Fibroblast of gingiva (primary cell): ENCODE measurements around the gene SELENON.
"Not testable (repeated sequence)": the region's sequence is repeated elsewhere in the genome, so short reads cannot be mapped to it uniquely, and the experiment has no call there.

Experiments
- DNase-seq: peaks from one replicate; pipeline ENCODE4 v3.0.0-alpha.2; 2011; ENCODE audit warnings: low read depth

The SELENON gene

DNA sequence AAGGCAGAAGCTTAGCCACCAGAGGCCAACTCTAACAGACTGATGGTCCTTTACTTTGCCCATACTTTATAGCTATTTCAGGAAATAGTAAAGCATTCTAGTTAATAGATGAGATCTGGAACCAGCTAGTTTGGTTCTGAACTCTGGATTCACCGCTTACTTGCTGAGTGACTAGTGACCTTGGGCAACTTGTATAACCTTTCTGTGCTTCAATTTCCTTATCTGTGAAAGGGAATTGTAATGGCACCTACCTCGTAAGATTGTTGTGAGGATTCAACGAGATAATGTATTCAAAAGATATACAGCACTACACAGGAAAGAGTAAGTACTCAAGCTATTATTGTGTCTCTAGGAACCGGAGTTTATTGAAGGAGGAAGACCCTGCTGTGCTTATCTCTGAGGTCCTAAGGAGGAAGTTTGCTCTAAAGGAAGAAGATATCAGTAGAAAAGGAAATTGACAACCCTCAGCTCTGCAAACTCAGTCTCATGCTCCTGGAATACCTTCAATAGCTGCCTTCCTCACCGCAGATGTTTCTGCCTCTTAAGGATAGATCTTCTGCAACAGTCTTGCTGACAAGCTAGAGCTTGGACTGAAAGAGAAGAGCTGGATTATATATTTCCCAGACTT, 31.7 kb downstream of the SELENON start:
- no peak for DNase-seq

DNA sequence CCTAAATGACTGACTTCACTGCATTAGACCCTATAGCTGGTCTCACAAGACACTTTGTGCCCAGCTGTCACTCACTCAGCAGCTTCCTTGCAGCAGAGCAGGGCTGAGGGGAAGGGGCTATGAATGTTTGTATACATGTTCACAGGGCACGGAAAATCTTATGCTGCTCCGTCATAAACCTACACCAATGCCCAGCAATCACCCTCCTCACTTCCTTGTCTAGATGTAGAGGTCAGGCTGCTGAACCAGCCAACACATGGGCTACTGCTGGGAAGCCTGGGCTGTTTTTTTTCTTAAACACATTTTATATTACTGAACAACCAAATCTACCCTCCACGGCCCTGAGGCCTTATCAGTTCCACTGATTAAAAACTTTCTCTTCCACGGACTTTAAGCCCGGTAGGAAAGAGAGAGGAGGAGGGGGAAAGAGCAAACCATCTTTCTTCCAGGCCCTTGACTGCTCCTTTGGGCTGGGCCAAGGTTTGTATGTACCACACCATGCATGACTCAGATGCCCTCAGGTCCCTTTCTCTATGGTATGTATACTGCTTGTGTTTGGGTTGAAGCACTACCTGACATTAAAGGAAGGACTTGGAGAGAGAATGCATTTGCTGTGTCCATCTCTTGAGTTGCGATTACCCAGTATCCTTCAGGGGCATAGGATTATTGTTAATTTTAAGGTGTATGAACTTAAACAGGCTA, 32.5 kb downstream of the SELENON start:
- DNase-seq = no peak

DNA sequence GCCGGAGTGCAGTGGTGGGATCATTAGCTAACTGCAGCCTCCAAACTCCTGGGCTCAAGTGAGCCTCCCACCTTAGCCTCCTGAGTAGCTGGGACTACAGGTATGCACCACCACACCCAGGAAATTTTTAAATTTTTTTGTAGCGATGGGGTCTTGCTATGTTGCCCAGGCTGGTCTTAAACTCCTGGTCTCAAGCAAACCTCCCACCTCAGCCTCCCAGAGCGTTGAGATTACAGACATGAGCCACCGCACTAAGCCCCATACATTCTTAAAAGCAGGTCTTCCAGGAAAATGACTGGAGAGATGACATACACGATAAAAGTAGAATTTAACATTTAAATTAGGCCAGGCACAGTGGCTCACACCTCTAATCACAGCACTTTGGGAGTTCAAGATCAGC, 33.2 kb downstream of the SELENON start:
- DNase-seq = no peak

- peak; percentile 32 for DNase-seq
These were observed 34.9 kb downstream of the SELENON start for GRCh38 chr1:25834894-25835293.

- DNase-seq = no peak
These were observed 36.7 kb downstream of the SELENON start for GRCh38 chr1:25836695-25837094.

- DNase-seq = no peak
These were observed 37.4 kb downstream of the SELENON start for GRCh38 chr1:25837262-25837875.

- DNase-seq = not testable (repeated sequence)
These were observed 39.8 kb downstream of the SELENON start for GRCh38 chr1:25839808-25840207.

- no peak for DNase-seq
These were observed 43.5 kb downstream of the SELENON start for GRCh38 chr1:25843483-25843882.

DNA sequence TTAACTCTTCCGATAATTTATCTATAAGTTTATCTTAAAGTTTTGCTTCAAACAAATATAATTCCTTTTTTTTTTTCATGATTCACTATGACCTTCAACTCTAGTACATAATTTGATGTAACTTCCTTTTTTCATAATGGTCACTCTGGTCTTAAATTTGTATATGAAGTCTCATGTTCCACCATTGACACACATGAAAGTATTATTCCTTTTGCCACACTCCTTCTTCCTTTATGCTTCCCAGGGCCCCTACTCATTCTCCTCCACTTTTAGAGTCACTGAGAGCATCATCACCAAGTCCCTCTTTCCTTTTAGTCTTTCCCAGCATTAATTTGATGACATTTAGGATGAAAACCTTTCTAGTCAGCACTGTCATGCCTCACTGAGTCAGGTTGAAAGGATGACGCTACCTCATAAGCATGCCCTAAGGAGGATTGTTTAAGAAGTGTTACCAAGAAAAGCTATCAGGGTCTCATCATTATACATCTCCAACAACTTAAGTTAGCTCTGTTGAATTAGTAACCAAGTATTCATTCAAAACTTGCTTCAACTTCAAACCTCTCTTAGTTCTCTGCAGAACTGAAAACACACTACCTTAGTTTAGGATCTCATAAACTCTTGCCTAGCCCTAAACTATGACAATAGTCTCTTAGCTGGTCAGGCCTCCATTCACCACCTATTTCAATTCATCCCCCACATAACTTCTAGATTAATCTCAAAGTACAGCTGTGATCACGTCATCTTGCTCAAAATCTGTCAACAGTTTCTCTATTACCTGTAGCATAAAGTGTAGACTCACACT, 44.7 kb downstream of the SELENON start:
- DNase-seq = no peak

DNA sequence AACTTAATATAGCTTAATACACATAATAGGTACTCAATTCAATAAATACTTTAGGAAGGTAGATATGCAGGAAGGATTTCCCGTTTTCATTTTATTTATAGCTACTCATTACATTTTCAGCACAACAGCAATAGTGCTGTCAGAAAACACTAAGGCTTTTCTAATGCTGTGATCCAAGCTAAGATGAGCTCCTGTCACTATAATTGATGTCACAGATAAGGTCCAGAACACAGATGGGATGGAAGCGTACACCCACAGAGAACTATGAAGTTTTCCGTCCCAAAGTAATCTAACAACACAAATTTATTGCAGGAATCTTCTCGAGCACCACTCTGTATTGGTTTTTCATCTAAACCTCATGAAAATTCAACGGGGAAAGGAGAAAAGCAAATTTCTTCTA, 45.7 kb downstream of the SELENON start:
- no peak for DNase-seq

DNA sequence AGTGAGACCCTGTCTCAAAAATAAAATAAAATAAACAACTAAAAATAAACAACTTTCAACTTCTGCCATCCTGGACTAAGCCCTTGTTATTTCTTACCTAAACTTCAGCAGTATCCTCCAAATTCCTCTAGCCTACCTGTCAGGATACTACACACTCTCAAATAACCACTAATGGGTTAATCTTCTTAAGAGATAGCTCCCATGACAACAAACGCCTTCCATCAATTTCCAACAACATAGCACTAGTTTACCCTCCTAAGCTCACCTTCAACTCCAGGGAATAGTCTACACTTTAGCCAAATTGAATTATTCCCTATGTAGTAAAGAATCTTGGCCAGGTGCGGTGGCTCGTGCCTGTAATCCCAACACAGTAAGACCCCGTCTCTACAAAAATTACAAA, 47.9 kb downstream of the SELENON start:
- DNase-seq = no peak

GRCh38 chr1:25848531-25848930, 48.5 kb downstream of the SELENON start:
- DNase-seq = no peak

DNA sequence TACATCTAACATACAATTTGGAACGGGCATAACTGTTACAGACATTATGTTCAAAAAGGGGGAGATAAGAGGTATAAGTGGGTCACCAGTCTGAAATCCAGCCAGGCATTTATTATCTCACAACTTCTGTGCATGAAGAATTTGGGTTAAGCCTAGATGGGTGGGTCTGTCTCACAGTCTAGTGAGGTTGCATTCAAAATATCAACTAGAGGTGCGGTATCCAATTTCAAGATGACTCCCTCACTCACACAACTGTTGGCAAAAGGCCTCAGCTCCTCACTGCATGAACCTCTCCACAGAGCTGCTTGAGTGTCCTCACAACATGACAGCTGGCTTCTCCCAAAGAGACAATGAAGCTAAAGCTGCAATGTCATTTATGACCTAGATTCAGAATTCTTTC, 54.6 kb downstream of the SELENON start:
- no peak for DNase-seq

DNA sequence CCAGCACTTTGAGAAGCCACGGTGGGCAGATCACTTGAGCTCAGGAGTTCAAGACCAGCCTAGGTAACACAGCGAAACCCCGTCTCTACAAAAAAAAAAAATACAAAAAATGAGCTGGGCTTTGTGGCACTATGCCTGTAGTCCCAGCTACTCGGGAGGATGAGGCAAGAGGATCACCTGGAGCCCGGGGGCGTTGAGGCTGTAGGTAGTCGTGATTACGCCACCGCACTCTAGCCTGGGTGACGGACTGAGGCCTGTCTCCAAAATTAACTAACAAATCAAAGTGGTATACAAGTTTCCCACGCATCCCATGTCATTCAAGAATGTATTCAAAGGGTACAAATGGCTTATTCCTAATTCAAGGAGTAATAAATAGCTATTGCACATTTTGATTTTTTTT, 56.9 kb downstream of the SELENON start:
- no peak for DNase-seq

DNA sequence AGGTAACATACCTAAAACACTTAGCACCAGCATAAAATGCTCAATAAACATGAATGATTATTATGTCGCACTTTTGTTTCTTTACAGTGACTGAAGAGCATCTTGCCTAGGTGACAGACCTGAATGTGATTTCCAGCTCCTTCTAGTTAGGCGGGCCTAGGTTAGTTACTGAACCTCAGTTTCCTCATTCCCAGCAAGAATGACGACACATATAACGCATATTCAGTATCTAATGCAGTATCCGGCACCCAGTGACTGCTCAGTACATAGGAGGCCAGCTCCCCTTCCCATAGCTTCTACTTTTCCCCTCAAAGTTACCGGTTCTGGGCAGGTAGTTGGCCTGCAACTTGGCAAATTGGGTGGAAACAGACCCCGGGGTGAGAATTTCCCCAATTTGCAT, 58.5 kb downstream of the SELENON start:
- no peak for DNase-seq

GRCh38 chr1:25858906-25859789, 59.2 kb downstream of the SELENON start, which contains the start of gene AUNIP:
Gene AUNIP, minus strand, starts transcription at chr1:25859457. Its CDS starts 100 bp downstream, at chr1:25859357.
- peak; percentile 85 for DNase-seq

GRCh38 chr1:25861316-25862286, 61.6 kb downstream of the SELENON start:
- DNase-seq = no peak

DNA sequence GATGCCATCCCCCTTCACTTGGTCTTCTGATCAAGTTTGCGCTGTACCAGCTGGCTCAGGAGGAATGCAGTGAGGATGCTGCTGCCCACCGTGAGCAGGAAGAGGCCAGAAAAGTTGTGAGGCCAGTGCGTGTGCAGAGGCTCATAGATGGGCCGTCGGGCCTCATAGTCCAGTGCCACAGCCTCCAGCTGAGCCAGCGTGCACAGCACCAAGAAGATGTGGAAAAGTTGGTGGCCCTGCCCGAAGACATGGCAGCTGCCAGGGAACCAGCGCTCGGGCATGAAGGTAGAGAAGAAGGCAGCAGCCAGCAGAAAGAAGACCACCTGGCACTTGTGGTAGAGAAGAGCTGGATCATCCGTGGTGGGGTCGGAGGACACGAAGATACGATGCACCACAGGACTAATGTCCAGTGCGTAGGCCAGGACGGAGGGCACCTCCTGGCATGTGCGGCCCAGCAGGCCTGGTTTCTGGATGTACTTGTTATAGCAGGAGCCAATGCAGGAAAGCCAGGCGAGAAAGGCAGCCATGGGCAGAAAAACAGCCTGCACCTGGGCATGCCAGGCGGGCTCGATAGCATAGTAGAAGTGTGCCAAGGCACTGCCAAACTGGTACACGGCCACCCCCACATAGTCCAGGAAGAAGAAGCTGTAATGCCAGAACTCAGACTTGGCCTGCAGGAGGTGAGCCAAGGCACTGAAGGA, 62.9 kb downstream of the SELENON start:
- DNase-seq = no peak

DNA sequence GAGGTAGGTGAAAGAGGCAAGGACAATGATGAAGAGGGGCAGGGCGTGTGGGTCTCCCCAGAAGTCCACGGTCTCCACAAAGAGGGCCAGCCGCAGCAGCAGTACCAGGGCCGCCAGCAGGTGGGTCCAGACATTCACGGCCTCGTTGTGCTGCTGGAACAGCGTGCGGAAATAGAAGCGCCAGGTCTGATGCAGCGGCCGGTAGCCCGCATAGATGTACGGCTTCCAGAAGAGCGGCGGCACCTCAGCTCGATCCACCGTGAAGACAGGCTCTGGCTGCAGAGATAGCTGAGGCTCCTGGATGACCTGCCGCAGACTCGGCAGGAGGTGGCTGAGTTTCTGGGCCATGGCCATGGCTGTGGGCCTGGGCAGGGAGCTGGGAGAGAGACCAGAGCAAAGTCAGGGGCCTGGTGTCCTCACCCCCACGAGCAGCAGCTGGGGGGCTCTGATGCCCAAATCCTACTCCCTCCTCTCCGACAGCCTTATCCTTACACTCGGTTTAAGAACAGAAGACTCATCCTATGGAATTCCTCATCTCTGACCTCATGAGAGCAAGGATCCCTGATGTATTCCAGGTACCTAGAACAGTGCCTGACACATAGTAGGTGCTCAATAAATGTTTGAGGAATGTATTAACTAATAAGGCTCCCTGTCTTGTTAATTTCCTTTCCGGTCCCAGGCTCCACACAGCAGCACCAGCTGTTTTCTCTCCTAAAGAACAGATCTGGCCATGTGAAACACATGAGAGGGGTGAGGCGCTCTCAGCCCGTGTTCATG, 63.7 kb downstream of the SELENON start:
- no peak for DNase-seq
